ENCODE data around the gene GCAT.
A peak's percentile ranks its signal among the peaks of the same experiment; 100 is the strongest.

GCAT gene

DNA sequence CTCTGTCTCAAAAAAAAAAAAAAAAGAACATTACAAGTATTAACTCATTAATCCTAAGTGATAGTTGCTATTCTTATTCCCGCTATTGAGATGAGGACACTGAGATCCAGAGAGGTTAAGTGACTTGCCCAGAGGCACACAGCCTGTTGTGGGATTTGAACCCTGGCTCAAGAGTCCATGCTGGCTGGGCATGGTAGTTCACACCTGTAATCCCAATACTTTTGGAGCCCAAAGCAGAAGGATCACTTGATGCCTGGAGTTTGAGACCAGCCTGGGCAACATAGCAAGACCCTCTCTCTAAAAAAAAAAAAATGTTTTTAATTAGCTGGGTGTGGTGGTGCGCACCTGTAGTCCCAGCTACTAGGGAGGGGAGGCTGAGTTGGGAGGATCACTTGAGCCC, 4.1 kb downstream of the GCAT start:
- DNase-seq: no peak

DNA sequence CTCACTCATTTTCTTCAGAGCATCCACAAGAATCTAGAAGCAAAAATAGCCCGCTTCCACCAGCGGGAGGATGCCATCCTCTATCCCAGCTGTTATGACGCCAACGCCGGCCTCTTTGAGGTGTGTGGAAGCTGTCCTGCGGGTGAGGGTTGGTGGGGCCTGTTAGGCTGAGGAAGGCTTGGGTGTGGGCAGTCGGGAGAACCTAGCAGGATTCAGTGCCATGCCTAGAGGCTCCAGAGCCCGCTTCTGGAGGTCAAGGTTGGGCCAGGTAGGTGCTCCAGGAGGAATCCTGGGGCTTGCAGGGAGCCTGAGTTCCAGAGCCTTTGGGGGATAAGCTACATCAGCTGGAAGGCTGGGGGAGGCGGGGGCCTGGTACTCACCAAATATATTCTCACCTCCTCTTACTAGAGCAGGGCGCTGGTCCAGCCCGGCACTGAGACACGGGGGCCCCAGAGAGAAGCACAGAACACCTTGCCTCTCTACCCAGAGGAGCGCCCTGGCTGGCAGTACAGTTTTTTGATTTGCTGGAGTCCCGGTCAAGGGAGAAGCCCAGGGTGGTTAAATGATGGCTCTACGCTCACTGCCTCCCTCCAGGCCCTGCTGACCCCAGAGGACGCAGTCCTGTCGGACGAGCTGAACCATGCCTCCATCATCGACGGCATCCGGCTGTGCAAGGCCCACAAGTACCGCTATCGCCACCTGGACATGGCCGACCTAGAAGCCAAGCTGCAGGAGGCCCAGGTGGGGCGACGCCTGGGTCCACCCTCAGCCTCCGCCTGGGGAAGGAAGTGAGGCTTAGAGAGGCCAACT, 5.3 kb downstream of the GCAT start:
- DNase-seq: no peak

DNA sequence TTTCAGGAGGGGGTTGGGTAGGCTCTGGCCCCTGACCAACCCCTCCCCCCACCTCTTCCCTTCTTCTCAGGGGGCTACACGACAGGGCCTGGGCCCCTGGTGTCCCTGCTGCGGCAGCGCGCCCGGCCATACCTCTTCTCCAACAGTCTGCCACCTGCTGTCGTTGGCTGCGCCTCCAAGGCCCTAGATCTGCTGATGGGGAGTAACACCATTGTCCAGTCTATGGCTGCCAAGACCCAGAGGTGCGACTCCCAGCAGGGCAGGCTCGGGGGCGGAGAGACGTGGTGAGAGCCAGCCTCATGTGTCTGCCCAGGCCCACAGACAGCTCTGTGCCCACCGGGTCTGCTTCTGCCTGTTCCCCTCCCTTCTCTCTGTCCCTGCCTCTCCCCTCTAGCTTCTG, 7.9 kb downstream of the GCAT start:
- no peak for DNase-seq

DNA sequence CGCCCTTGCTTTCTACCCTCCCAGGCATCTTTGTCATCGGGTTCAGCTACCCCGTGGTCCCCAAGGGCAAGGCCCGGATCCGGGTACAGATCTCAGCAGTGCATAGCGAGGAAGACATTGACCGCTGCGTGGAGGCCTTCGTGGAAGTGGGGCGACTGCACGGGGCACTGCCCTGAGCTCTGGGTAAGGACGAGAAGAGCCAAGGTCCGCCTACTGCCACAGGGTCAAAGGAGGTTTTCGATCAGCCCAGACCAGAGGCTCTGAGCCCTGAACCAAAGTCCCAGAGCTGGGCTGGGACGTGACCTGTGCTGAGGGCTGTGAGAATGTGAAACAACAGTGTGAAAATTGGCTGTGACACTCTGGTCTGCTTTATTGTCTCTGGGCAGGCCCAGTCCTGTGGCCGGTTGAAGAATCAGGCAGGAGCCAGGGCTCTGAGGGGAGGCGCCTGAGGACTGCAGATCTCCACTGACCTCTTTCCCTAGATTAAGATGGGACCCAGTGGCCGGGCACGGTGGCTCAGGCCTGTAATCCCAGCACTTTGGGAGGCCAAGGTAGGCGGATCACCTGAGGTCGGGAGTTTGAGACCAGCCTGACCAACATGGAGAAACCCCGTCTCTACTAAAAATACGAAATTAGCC, 8.9 kb downstream of the GCAT start:
- no peak for DNase-seq

DNA sequence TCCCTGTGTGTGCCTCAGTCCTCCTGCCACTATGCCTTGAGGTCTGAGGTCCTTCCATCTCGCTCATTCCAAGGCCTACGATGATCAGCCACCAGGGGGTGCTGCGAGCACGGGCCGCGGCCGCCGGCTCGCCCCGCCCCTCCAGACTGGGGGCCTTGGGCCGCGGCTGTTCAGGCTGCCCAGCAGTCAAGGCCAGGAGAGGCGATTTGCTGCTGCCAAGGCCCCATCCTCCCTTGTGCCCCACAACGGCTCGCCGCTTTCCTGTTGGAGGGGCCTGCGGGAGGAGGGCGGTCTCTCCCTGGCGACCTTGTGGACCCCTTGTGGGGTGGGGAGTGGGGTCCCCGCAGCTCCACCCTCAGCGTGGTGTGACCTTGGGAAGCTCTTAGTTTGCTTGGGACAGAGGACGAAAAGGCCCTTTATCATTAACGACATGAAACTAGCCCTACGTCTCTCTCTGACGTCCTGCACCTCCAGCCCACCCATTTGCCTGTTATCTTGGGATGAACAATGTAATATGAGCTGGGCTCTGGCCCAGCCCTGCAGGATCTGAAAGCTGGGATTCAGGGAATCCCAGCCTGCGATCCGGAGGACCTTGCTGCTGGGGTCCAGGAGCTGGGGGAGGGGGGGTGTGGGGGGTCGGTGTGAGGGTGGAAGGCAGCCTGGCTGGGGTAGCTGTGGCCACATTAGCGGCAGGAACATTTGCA, 10.1 kb downstream of the GCAT start:
- DNase-seq: peak; percentile 14 to 76

DNA sequence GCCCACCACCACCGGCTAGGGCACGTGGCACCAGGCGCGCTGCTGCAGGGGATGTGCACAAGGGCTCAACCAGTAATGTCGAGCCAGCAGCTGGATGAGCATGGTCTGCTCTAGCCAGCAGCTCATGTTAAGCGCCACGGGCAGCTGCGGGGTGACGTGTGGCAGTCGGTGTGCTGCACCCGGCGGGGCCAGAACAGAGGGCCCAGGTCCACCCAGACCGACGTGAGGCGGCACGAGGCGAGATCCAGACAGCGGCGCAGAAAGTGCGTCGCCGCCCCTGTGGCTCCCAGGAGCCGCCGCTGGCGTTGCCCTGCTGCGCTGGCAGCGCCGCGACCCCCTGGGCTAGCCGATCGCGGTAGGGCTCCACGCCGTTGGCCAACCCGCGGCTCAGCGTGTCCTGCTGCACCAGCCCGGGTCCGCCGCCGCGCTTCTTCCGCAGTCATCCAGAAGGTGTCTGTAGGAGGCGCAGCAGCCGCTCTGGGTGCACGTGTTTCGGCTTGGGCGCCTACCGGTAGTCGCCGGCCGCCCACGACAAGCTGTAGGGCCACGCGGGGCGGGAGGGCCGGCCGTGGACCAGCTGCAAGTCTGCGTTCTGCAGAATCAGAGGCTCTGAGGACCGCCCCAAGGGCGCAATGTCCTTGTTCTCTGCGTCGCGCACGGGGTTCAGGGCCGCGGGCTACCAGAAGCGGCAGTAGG, 10.8 kb downstream of the GCAT start:
- DNase-seq: no peak

DNA sequence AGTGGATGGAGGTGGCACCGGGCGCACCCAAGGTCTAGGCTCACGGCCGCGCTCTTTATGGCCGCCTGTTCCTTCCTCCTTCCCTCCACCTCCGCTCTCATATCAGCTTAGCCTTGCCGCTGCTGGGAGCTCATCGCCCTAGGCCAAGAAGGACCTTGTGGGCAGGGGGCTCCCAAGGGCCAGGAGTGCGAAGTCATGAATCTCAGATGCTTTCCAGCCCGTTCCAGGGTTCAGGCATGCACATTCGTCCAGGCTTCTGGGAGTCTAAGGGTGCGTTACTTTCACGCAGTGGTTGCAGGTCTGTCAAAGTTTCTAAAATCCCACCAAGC, 11.3 kb downstream of the GCAT start:
- no peak for DNase-seq

DNA sequence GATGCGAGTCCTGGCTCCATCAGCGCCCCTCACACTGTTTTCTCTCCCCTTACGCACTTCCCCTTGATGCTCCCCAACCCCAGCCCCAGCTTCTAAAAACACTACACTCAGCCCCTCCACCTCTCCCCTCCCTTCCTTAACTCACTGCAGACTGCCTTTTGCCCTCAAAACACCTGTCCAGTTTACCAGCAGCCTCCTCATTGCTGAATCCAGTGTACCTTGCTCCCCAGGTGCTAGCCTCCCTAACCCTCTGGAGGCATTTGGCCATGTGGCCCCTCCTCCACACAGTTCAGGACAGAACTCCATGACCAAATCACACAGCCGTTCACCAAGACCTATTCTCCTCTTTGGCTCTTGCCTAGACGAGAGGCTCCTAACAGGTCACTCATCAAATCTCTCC, 12.6 kb downstream of the GCAT start:
- DNase-seq: no peak

DNA sequence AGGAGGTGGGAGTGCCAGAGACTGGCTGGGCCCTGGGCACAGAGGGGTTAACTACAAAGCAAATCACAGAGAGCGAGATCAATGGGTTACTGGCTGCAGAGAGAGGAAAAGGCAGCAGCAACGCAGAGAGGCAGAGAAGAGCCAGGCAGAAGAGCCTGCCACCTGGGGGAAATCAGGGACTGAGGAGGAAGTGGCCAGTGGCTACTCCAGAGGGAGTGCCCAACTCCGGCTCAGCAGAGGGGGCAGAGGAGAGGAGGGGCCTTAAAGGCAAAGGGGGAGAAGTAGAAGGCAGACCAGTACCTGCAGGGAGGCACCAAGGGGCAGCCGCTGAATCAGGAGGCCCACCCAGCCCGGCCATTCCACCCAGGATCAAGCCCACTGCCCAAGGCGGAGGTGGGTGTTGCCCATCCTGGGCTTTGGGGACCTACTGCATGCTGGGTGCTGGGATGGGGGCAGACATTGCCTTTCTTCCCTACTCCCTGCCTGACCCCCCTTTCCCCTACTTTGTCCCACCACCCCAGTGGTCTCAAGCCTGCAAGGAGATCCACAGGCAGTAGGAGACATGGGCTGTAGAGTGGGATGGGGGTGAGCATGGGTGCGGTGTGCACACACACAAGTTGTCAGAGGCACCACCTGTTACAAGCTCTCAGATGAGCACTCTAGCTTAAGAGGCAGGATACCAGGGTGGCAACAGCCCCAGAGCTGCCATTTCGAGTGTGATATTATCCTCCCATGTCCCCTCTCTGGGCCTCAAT, 14.5 kb downstream of the GCAT start:
- no peak for DNase-seq

DNA sequence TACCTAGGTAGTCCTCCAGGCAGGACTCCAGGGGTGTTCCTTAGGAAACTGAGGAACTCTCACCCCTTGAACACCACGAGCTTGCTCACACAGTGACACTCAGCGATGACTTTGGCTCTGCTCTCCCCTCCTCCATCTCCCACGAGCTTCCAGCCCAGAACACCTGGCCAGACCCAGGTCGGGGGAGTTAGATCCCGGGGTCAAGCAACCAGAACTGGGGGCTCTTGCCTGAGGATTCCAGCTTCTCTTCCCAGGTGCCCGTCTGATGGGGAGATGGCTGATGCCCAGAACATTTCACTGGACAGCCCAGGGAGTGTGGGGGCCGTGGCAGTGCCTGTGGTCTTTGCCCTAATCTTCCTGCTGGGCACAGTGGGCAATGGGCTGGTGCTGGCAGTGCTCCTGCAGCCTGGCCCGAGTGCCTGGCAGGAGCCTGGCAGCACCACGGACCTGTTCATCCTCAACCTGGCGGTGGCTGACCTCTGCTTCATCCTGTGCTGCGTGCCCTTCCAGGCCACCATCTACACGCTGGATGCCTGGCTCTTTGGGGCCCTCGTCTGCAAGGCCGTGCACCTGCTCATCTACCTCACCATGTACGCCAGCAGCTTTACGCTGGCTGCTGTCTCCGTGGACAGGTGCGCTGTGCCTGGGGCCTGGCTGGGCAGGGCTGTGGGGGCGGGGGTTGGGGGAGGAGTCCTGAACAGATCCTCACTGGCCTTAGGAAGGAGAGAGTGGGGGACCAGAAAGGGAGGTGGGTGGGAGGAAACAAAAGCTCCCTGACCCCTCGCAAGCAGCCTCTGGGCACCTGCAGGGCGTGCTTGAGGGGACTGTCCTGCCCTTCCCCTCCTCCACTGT, 15.6 kb downstream of the GCAT start, which contains the start of gene GALR3:
Gene GALR3 (plus strand): TSS at position 249 of the 852 bp plus-strand sequence. CDS start 25 bp downstream, at position 274.
- no peak for DNase-seq

DNA sequence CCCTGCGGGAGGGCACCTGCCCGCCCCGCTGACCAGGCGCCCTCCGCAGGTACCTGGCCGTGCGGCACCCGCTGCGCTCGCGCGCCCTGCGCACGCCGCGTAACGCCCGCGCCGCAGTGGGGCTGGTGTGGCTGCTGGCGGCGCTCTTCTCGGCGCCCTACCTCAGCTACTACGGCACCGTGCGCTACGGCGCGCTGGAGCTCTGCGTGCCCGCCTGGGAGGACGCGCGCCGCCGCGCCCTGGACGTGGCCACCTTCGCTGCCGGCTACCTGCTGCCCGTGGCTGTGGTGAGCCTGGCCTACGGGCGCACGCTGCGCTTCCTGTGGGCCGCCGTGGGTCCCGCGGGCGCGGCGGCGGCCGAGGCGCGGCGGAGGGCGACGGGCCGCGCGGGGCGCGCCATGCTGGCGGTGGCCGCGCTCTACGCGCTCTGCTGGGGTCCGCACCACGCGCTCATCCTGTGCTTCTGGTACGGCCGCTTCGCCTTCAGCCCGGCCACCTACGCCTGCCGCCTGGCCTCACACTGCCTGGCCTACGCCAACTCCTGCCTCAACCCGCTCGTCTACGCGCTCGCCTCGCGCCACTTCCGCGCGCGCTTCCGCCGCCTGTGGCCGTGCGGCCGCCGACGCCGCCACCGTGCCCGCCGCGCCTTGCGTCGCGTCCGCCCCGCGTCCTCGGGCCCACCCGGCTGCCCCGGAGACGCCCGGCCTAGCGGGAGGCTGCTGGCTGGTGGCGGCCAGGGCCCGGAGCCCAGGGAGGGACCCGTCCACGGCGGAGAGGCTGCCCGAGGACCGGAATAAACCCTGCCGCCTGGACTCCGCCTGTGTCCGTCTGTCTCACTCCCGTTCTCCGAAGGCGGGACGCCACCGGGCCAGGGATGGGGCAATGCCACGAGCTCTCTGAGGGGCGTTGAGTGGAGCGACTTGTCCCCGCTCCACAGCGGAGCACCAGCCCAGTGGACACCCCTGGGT, 17.2 kb downstream of the GCAT start:
- DNase-seq: no peak

DNA sequence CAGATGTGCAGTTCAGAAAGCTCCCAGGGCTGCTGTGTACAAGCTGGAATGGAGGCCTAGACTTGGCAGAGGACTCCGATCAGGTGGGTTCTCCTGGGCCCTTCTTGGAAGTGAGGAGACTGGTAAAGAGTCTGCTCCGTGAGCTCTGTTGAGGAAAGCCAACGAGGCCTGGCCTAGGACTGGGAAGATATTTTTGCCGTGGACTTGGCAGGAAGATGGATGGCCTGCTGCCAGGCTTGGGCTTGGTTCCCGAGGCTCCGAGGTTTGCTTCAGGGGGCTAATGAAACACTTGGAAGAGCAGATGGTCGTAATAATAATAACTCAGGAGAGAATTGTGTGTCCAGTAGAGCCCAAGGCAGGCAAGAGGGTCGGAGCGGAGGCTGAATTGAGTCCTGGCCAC, 19.3 kb downstream of the GCAT start:
- DNase-seq: peak; percentile 85 to 97

DNA sequence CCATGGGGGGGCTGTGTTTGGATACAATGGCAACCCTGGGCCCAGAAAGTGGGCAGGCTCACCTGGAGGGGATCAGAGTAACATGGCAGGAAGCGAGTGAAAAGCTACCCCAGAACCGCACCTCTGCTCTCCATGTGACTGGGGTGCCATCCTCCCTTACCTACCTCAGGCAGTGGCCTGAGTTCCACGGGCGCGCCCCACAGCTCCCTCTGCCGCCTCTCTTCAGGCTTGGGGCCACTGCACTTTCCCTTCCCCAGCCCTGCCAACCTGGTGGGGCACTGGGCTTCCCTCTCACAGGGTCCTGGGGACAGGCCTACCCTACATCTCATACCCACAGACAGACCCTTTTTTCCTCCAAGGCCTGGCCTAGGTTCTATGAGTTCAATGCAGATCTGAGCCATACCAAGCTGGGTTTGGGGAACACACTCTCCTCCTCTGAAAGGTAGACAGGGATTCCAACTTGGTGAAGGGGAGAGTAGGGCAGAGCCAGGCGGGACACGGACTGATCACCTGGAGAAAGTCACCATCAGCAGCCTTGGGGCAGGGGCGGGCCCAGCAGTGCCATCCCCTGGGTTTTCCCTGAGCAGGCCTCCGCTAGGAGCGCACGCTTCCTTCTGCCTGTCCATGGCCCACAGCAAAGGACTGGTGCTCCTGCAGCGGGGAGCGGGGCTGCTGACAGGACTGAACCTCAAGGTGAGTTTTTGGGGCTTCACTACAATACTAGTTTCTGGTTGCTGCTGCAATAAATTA, 22.5 kb downstream of the GCAT start:
- no peak for DNase-seq

DNA sequence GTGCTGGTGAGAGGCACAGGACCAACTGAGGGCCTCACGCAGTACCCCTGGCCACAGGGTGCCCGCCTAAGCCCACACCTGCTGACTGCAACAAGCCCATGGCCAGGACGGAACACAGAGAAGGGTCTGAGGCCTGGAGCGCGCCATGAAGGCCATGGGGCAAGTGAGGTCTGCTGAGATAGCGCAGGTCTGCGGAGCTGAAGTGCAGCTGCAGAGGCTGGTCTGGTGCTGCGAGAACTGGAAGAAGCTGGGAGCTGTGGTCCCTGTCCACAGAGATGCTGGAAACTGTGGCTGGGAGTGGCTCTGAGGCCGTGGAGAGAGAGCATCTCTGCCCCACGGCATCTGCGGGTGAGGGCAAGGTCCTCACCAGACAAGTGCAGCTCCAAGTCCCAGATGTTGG, 23.7 kb downstream of the GCAT start:
- DNase-seq: no peak

DNA sequence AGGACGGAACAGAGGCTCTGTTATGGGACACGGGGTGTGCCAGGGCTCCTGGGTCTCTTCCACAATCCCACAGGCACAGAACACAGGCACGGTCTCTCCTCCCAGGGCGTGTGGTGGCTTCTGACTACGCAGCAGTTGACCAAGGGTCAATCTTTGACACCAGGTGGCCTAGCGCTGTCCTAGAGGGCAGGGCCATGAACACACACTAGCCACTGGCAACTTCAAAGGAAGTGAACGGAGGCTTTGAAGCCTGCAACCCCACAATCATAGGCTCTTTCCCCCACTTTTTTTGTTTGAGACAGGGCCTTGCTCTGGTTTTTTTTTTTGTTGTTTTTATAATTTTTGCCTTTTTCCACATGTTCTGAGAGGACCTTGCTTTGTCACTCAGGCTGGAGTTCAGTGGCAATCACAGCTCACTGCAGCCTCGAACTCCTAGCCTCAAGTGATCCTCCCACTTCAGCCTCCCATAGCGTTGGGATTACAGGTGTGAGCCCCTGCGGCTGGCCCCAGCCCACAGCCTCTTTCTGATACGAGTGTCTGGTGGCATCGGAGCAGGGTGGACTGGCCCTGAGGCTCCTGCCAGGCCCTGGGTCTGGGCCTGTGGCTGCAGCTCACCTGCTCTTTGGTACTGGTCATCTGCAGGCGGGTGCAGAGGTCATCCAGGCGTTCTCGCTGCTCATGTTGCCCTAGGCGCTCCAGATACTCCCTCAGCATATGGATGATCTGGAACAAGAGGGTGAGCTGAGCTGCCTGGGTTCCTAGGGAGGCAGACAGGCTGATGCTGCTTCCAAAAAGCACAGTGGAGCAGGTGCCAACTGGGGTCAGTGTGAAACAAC, 24.5 kb downstream of the GCAT start:
- no peak for DNase-seq

DNA sequence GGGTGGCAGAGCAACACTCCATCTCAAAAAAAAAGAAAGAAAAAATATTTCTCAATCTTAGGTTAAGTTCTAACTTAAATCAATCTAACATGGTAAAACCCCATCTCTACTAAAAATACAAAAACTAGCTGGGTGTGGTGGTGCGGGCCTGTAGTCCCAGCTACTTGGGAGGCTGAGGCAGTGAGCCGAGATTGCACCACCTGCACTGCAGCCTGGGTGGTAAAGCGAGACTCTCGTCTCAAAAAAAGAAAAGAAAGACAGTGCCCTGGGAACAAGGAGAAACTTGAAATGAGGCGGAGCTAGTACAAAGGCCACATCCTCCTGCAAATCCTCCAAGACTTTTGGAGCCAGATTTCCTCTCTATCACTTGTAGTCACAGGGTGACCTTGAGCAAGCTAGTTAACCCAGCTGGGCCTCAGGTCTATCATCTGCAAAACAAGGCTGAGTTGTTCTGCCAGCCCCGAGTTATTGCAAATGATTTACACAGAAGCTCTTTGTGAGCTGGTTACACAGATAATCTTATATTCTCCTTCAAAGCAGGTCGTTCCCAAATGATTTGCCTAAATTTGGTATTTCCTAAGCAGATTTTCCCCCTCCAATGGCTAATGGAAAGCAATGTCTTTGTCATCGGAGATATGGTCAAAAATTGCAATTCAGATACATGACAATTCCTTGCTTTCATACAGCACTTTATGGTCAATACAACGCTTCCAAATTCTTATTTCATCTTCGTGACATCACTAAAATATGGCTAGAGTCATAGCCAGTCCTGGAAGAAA, 34.5 kb downstream of the GCAT start:
- no peak for DNase-seq

DNA sequence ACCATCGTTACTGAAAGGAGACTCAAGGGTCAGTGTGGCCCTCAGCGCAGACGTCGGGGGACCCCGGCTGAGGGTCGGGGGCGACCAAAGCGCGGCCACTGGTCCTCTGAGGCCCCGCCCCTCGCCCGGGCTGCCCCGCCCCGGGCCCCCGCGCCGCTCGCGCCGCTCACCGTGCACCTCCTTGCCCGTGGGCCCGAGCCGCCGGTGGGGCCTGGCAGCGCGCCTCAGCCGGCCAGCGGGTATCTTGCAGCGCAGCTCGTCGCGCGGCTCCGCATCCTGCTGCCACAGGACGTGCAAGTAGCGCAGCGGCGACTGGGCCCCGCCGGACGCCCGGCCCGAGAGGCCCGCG, 36.0 kb downstream of the GCAT start:
- peak in 1 of 2 experiments; percentile 43 for DNase-seq

DNA sequence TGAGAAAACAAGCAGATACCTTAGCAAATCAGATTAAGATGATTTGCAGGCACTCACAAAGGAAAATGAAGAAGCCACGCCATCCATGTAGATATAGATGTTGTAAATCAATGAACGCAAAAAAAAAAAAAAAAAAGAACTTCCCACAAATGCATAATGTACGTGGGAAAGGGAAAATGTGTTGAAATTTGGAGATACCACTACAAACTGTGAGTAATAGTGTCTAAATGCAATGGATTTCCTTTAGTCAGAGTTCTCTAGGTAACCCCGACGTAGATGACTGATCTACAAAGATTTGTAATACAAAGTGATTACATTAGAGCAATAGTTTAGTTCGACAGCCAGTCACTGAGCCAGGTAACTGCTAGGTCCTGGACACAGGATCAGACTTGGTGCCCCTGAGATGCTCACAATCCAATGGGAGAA, 37.2 kb downstream of the GCAT start:
- no peak for DNase-seq

Data from NCI-H446 (cell line).